Activated CD4-positive, alpha-beta T cell treated with anti-CD3 and anti-CD28 coated beads for 24 hours (primary cell): Measurements from ENCODE around the gene NEK6.

Experiments
- DNase-seq, 2 donors: peaks; one replicate each; pipeline ENCODE4 v3.0.0-alpha.2; 2020; ENCODE audit warnings: low read depth in 2 of 2

NEK6 gene

GRCh38 chr9:124373851-124374250, 116.1 kb downstream of the NEK6 start:
- DNase-seq = no peak

- no peak for DNase-seq
These were observed 118.0 kb downstream of the NEK6 start for GRCh38 chr9:124375726-124376125.

- no peak for DNase-seq
These were observed 118.6 kb downstream of the NEK6 start for GRCh38 chr9:124376329-124376728.

- DNase-seq = no peak
These were observed 120.0 kb downstream of the NEK6 start for GRCh38 chr9:124377551-124378406.

- DNase-seq = no peak
These were observed 123.6 kb downstream of the NEK6 start for GRCh38 chr9:124381170-124381945.

GRCh38 chr9:124384210-124384609, 126.5 kb downstream of the NEK6 start:
- DNase-seq = no peak

- DNase-seq = no peak
These were observed 127.1 kb downstream of the NEK6 start for GRCh38 chr9:124384846-124385245.

- DNase-seq = no peak
These were observed 127.9 kb downstream of the NEK6 start for GRCh38 chr9:124385623-124386022.

- DNase-seq = no peak
These were observed 128.5 kb downstream of the NEK6 start for GRCh38 chr9:124386201-124386600.

- no peak for DNase-seq
These were observed 130.7 kb downstream of the NEK6 start for GRCh38 chr9:124388275-124389048.

- DNase-seq = no peak
These were observed 131.6 kb downstream of the NEK6 start for GRCh38 chr9:124389146-124389939.

- DNase-seq = no peak
These were observed 133.3 kb downstream of the NEK6 start for GRCh38 chr9:124390794-124391658.

- no peak for DNase-seq
These were observed 134.6 kb downstream of the NEK6 start for GRCh38 chr9:124392254-124392870.

GRCh38 chr9:124392871-124393460, 135.2 kb downstream of the NEK6 start:
- DNase-seq = no peak

- DNase-seq = no peak
These were observed 136.4 kb downstream of the NEK6 start for GRCh38 chr9:124394167-124394566.

- DNase-seq = no peak
These were observed 136.8 kb downstream of the NEK6 start for GRCh38 chr9:124394596-124394995.

GRCh38 chr9:124395826-124396225, 138.1 kb downstream of the NEK6 start:
- DNase-seq = no peak

- no peak for DNase-seq
These were observed 140.6 kb downstream of the NEK6 start for GRCh38 chr9:124398191-124398935.
